CD14-positive monocyte (primary cell): ENCODE measurements around the gene MACROD2. TPM values are rescaled to one million over a fixed set of nuclear protein-coding genes. Genes with fewer than 3 reads are reported as not detected.

ENCODE experiments used
- DNase-seq, 3 donors: peaks; one replicate each; pipeline ENCODE4 v3.0.0-alpha.2; 2011 to 2022
- H2AFZ ChIP-seq: 2 replicates; pipeline ENCODE4 v1.6.0; 2012; ENCODE audit warnings: mild to moderate bottlenecking, low read depth, low read length, inconsistent platforms; ENCODE audit not compliant: insufficient read depth, poor library complexity, severe bottlenecking
- H3K27ac ChIP-seq, 2 donors: 1 replicate in 1 of 2; 2 replicates in 1 of 2; pipeline ENCODE4 v1.5.1; 2012 to 2013; ENCODE audit warnings: low read length in 2 of 2, control low read depth in 1 of 2, inconsistent platforms in 1 of 2, low read depth in 1 of 2, mild to moderate bottlenecking in 1 of 2
- H3K27me3 ChIP-seq, 2 donors: one replicate each; pipeline versions ENCODE4 v1.6.0 to v1.6.1; 2011 to 2013; ENCODE audit warnings: low read length in 2 of 2; ENCODE audit not compliant: control insufficient read depth in 2 of 2, insufficient read depth in 2 of 2
- H3K36me3 ChIP-seq, 2 donors: replicated peaks in 1 of 2; 1 replicate in 1 of 2; 2 replicates in 1 of 2; pipeline versions ENCODE4 v1.5.1 to v1.6.1; 2012 to 2013; ENCODE audit warnings: low read length in 2 of 2, control low read depth in 1 of 2, inconsistent platforms in 1 of 2, mild to moderate bottlenecking in 1 of 2; ENCODE audit not compliant: insufficient read depth in 2 of 2, control insufficient read depth in 1 of 2
- H3K4me1 ChIP-seq, 2 donors: 1 replicate in 1 of 2; 2 replicates in 1 of 2; pipeline versions ENCODE4 v1.5.1 to v1.6.1; 2012 to 2013; ENCODE audit warnings: low read length in 2 of 2, control low read depth in 1 of 2, inconsistent platforms in 1 of 2, mild to moderate bottlenecking in 1 of 2, moderate library complexity in 1 of 2; ENCODE audit not compliant: insufficient read depth in 2 of 2, control insufficient read depth in 1 of 2
- H3K4me2 ChIP-seq: replicated peaks from 2 replicates; pipeline ENCODE3; 2012; ENCODE audit warnings: low read length, moderate library complexity, mild to moderate bottlenecking; ENCODE audit not compliant: poor library complexity, severe bottlenecking; ENCODE audit errors: extremely low read depth
- H3K4me3 ChIP-seq, 3 experiments: fragments of 200-600 bp in 1 of 3; sonication (generic) in 1 of 3; replicated peaks in 1 of 3; 1 replicate in 2 of 3; 2 replicates in 1 of 3; pipeline ENCODE4 v1.5.1; 2011 to 2013; ENCODE audit warnings: low read length in 3 of 3, mild to moderate bottlenecking in 3 of 3, control low read depth in 2 of 3, low read depth in 2 of 3, inconsistent platforms in 1 of 3, moderate library complexity in 1 of 3
- H3K79me2 ChIP-seq: 2 replicates; pipeline ENCODE4 v1.6.0; 2012; ENCODE audit warnings: mild to moderate bottlenecking, control low read depth, inconsistent platforms, low read length, moderate library complexity; ENCODE audit not compliant: insufficient read depth
- H3K9ac ChIP-seq: 2 replicates; pipeline ENCODE4 v1.6.0; 2017; ENCODE audit warnings: low read length, mild to moderate bottlenecking; ENCODE audit not compliant: insufficient read depth, poor library complexity, severe bottlenecking
- H3K9me3 ChIP-seq, 2 donors: replicated peaks in 1 of 2; 1 replicate in 1 of 2; 2 replicates in 1 of 2; pipeline versions ENCODE4 v1.5.1 to v1.6.1; 2012 to 2013; ENCODE audit warnings: low read length in 2 of 2, control low read depth in 1 of 2; ENCODE audit not compliant: control insufficient read depth in 1 of 2, insufficient read depth in 1 of 2
- H4K20me1 ChIP-seq: 2 replicates; pipeline ENCODE4 v1.6.0; 2012; ENCODE audit warnings: mild to moderate bottlenecking, low read length, control low read depth, moderate library complexity; ENCODE audit not compliant: insufficient read depth
- H3K27ac Mint-ChIP-seq, 7 donors: one replicate each; pipeline ENCODE4 v1.8.0; 2020; ENCODE audit warnings: mild to moderate bottlenecking in 7 of 7, mixed read lengths in 7 of 7, moderate library complexity in 6 of 7, inconsistent platforms in 2 of 7
- H3K27me3 Mint-ChIP-seq, 3 donors: one replicate each; pipeline ENCODE4 v1.8.0; 2021 to 2022; ENCODE audit warnings: low read depth in 3 of 3, mild to moderate bottlenecking in 3 of 3, mixed read lengths in 3 of 3, moderate library complexity in 3 of 3, inconsistent platforms in 1 of 3
- H3K36me3 Mint-ChIP-seq, 2 donors: one replicate each; pipeline ENCODE4 v1.8.0; 2020; ENCODE audit warnings: mixed read lengths in 2 of 2, inconsistent platforms in 1 of 2, mild to moderate bottlenecking in 1 of 2
- H3K4me1 Mint-ChIP-seq: one replicate; pipeline ENCODE4 v1.8.0; 2020; ENCODE audit warnings: mild to moderate bottlenecking, mixed read lengths
- H3K4me3 Mint-ChIP-seq, 2 donors: one replicate each; pipeline ENCODE4 v1.8.0; 2020; ENCODE audit warnings: mild to moderate bottlenecking in 2 of 2, mixed read lengths in 2 of 2, moderate library complexity in 1 of 2
- H3K9me3 Mint-ChIP-seq, 7 donors: one replicate each; pipeline ENCODE4 v1.8.0; 2020 to 2022; ENCODE audit warnings: mixed read lengths in 7 of 7, mild to moderate bottlenecking in 6 of 7, moderate library complexity in 6 of 7, inconsistent platforms in 2 of 7
- WGBS: methylation state at CpG from one replicate; pipeline ENCODE4 v1.1.5; 2013; ENCODE audit warnings: missing lambda C conversion rate; ENCODE audit not compliant: insufficient coverage; 5-methylcytosine and 5-hydroxymethylcytosine counted together
- intact Hi-C, 2 donors: fragments of 100-400 bp; cut with micrococcal nuclease; formaldehyde crosslinking; loops; one replicate each; pipeline versions ENCODE4 v1.15.0 to v1.15.1; 2023
- polyA plus RNA-seq, 3 donors: library from polyadenylated mRNA; depleted of rRNA in 1 of 3; unstranded in 2 of 3; stranded (reverse) in 1 of 3; fragments of 300-500 nt in 2 of 3; fragments of >200 nt in 1 of 3; fragmentation: Illumina TruSeq in 2 of 3; gene quantifications; 1 replicate in 2 of 3; 2 replicates in 1 of 3; pipeline ENCODE4 v1.2.3, GENCODE V29; 2012 to 2021
- TF ChIP-seq, protein P1 (sequence below): fragments of 200-600 bp; IDR thresholded peaks from one replicate; pipeline ENCODE4 v1.8.0; 2022; ENCODE audit warnings: antibody characterized with exemption, mild to moderate bottlenecking

MACROD2 gene
- polyA plus RNA-seq, 3 donors = 0.23 TPM; not detected in 2

GRCh38 chr20:15937179-15937578 lies 1941.9 kb downstream of the MACROD2 start:
- TF ChIP-seq, protein P1, sequence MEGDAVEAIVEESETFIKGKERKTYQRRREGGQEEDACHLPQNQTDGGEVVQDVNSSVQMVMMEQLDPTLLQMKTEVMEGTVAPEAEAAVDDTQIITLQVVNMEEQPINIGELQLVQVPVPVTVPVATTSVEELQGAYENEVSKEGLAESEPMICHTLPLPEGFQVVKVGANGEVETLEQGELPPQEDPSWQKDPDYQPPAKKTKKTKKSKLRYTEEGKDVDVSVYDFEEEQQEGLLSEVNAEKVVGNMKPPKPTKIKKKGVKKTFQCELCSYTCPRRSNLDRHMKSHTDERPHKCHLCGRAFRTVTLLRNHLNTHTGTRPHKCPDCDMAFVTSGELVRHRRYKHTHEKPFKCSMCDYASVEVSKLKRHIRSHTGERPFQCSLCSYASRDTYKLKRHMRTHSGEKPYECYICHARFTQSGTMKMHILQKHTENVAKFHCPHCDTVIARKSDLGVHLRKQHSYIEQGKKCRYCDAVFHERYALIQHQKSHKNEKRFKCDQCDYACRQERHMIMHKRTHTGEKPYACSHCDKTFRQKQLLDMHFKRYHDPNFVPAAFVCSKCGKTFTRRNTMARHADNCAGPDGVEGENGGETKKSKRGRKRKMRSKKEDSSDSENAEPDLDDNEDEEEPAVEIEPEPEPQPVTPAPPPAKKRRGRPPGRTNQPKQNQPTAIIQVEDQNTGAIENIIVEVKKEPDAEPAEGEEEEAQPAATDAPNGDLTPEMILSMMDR = no peak
- Histone ChIP-seq H3K9ac (no peak overlapping the region), H3K4me3 (no peak overlapping the region), H2AFZ (no peak overlapping the region), H3K4me2 (no peak overlapping the region), H4K20me1 (no peaks in the 10 kb centered on the region), H3K4me1 (no peaks in the 10 kb centered on the region), H3K27me3 (no peaks in the 10 kb centered on the region), H3K36me3 (no peaks in the 10 kb centered on the region), H3K79me2 (no peaks in the 10 kb centered on the region), H3K27ac (no peak overlapping the region), H3K9me3 (peaks cover 0 to 6% of the 10 kb centered on the region in 2 donors)
- no peak overlapping the region for H3K4me3 Mint-ChIP-seq
- H3K4me1 Mint-ChIP-seq = no peaks in the 10 kb centered on the region
- intact Hi-C loops = no loop called here
- no peaks in the 10 kb centered on the region for H3K36me3 Mint-ChIP-seq
- H3K27ac Mint-ChIP-seq = no peak overlapping the region
- peaks cover 0 to 10% (median 3%) of the 10 kb centered on the region in 7 donors for H3K9me3 Mint-ChIP-seq
- H3K27me3 Mint-ChIP-seq = no peaks in the 10 kb centered on the region
- WGBS = no CpG with 5 or more reads among the region's 3 CpGs
- no peak for DNase-seq

GRCh38 chr20:15938847-15939246 lies 1943.5 kb downstream of the MACROD2 start:
- Histone ChIP-seq H3K27me3 (no peaks in the 10 kb centered on the region), H3K4me3 (no peak overlapping the region), H3K9me3 (peaks cover 0 to 6% of the 10 kb centered on the region in 2 donors), H3K27ac (no peak overlapping the region), H3K9ac (no peak overlapping the region), H3K79me2 (no peaks in the 10 kb centered on the region), H4K20me1 (no peaks in the 10 kb centered on the region), H3K4me2 (no peak overlapping the region), H2AFZ (no peak overlapping the region), H3K36me3 (no peaks in the 10 kb centered on the region), H3K4me1 (no peaks in the 10 kb centered on the region)
- H3K27me3 Mint-ChIP-seq = no peaks in the 10 kb centered on the region
- WGBS = no CpG with 5 or more reads among the region's 1 CpG
- TF ChIP-seq, protein P1 = no peak
- H3K27ac Mint-ChIP-seq = no peak overlapping the region
- no peak overlapping the region for H3K4me3 Mint-ChIP-seq
- intact Hi-C loops = no loop called here
- no peaks in the 10 kb centered on the region for H3K4me1 Mint-ChIP-seq
- H3K9me3 Mint-ChIP-seq = peaks cover 0 to 10% (median 3%) of the 10 kb centered on the region in 7 donors
- H3K36me3 Mint-ChIP-seq = no peaks in the 10 kb centered on the region
- no peak for DNase-seq
